HG02884 (cell line): Measurements from ENCODE around the gene ZDHHC7.

ENCODE experiments used
- ATAC-seq: cut with Tn5 transposase; IDR thresholded peaks from one replicate; pipeline ENCODE4 v1.9.1; 2021; ENCODE audit warnings: mild to moderate bottlenecking, moderate library complexity; ENCODE audit not compliant: unreplicated experiment

ZDHHC7 gene

GRCh38 chr16:84925092-84925772 lies 86.1 kb downstream of the ZDHHC7 start:
- ATAC-seq = no peak

- ATAC-seq = no peak
These were observed 86.8 kb downstream of the ZDHHC7 start for GRCh38 chr16:84924331-84925091.
